Measurements from ENCODE around the gene SEMA3C.

The SEMA3C gene

GRCh38 chr7:80731281-80731680 lies 187.6 kb downstream of the SEMA3C start:
- TF ChIP-seq CTCF (IDR thresholded peaks at IDR 0.05; ENCODE audit: borderline replicate concordance, extremely low read depth, low read length, poor library complexity, severe bottlenecking), result no peak
- no peak for TF ChIP-seq EZH2 (IDR thresholded peaks at IDR 0.05; ENCODE audit: borderline replicate concordance, low read depth, low read length, severe bottlenecking)
- Histone ChIP-seq H3K4me2 (ENCODE audit: insufficient read depth, low read length) (no peak overlapping the region), H3K27me3 (ENCODE audit: insufficient read depth, low read length, poor library complexity) (no peaks in the 10 kb centered on the region), H3K27ac (ENCODE audit: low read length) (no peak overlapping the region), H2AFZ (ENCODE audit: low read depth, low read length) (no peak overlapping the region), H3K4me3 (ENCODE audit: low read depth in 1 of 2, low read length in 2 of 2) (no peak overlapping the region), H3K4me1 (ENCODE audit: insufficient read depth, low read length) (no peaks in the 10 kb centered on the region), H4K20me1 (ENCODE audit: insufficient read depth, low read length) (no peaks in the 10 kb centered on the region), H3K79me2 (ENCODE audit: insufficient read depth, low read length) (no peaks in the 10 kb centered on the region), H3K9me3 (ENCODE audit: insufficient read depth, low read length, severe bottlenecking) (no peaks in the 10 kb centered on the region), H3K9ac (ENCODE audit: low read depth, low read length) (no peak overlapping the region), H3K36me3 (ENCODE audit: insufficient read depth, low read length) (no peaks in the 10 kb centered on the region)
- ATAC-seq (ENCODE audit: insufficient read depth, low read depth) (no peak), DNase-seq (no peak)

GRCh38 chr7:80729591-80730320 lies 189.1 kb downstream of the SEMA3C start:
- no peaks in the 10 kb centered on the region for H3K9me3 ChIP-seq (ENCODE audit: insufficient read depth, low read length, severe bottlenecking)
- ATAC-seq (ENCODE audit: insufficient read depth, low read depth) (no peak), DNase-seq (no peak)
- no peaks in the 10 kb centered on the region for H3K27me3 ChIP-seq (ENCODE audit: insufficient read depth, low read length, poor library complexity)
- H3K4me3 ChIP-seq (ENCODE audit: low read depth in 1 of 2, low read length in 2 of 2), result no peak overlapping the region
- no peak for TF ChIP-seq CTCF (IDR thresholded peaks at IDR 0.05; ENCODE audit: borderline replicate concordance, extremely low read depth, low read length, poor library complexity, severe bottlenecking)
- TF ChIP-seq EZH2 (IDR thresholded peaks at IDR 0.05; ENCODE audit: borderline replicate concordance, low read depth, low read length, severe bottlenecking), result no peak
- H3K9ac ChIP-seq (ENCODE audit: low read depth, low read length), result no peak overlapping the region
- no peaks in the 10 kb centered on the region for H4K20me1 ChIP-seq (ENCODE audit: insufficient read depth, low read length)
- no peak overlapping the region for H3K27ac ChIP-seq (ENCODE audit: low read length)
- no peaks in the 10 kb centered on the region for H3K4me1 ChIP-seq (ENCODE audit: insufficient read depth, low read length)
- no peak overlapping the region for H3K4me2 ChIP-seq (ENCODE audit: insufficient read depth, low read length)
- no peaks in the 10 kb centered on the region for H3K79me2 ChIP-seq (ENCODE audit: insufficient read depth, low read length)
- H3K36me3 ChIP-seq (ENCODE audit: insufficient read depth, low read length), result no peaks in the 10 kb centered on the region
- H2AFZ ChIP-seq (ENCODE audit: low read depth, low read length), result no peak overlapping the region

GRCh38 chr7:80726666-80727065 lies 192.2 kb downstream of the SEMA3C start:
- ATAC-seq (ENCODE audit: insufficient read depth, low read depth) (no peak), DNase-seq (no peak)
- Histone ChIP-seq H4K20me1 (ENCODE audit: insufficient read depth, low read length) (no peaks in the 10 kb centered on the region), H3K9ac (ENCODE audit: low read depth, low read length) (no peak overlapping the region), H3K27ac (ENCODE audit: low read length) (no peak overlapping the region), H3K9me3 (ENCODE audit: insufficient read depth, low read length, severe bottlenecking) (no peaks in the 10 kb centered on the region), H3K4me3 (ENCODE audit: low read depth in 1 of 2, low read length in 2 of 2) (no peak overlapping the region), H3K27me3 (ENCODE audit: insufficient read depth, low read length, poor library complexity) (no peaks in the 10 kb centered on the region), H3K79me2 (ENCODE audit: insufficient read depth, low read length) (no peaks in the 10 kb centered on the region), H2AFZ (ENCODE audit: low read depth, low read length) (no peak overlapping the region), H3K4me2 (ENCODE audit: insufficient read depth, low read length) (no peak overlapping the region), H3K4me1 (ENCODE audit: insufficient read depth, low read length) (no peaks in the 10 kb centered on the region), H3K36me3 (ENCODE audit: insufficient read depth, low read length) (no peaks in the 10 kb centered on the region)
- TF ChIP-seq EZH2 (IDR thresholded peaks at IDR 0.05; ENCODE audit: borderline replicate concordance, low read depth, low read length, severe bottlenecking) (no peak), CTCF (IDR thresholded peaks at IDR 0.05; ENCODE audit: borderline replicate concordance, extremely low read depth, low read length, poor library complexity, severe bottlenecking) (no peak)
